ENCODE results near the gene XXYLT1. TPM values are rescaled to one million over a fixed set of nuclear protein-coding genes. Genes with fewer than 3 reads are reported as not detected.

XXYLT1 gene
- total RNA-seq, 1 donor from 2014 or later, result 25.4 TPM

DNA sequence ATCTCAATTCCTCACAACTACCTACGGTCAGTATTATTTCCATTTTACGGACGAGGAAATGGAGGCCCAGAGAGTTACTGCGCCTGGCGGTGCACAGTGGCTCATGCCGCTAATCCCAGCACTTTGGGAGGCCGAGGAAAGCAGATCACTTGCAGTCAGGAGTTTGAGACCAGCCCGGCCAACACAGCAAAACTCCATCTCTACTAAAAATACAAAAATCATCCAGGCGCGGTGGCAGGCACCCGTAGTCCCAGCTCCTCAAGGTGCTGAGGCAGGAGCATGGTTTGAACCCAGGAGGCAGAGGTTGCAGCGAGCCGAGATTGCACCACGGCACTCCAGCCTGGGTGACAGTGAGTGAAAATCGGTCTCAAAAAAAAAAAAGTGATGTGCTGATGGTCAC lies 187.3 kb downstream of the XXYLT1 start:
- Mint-ChIP-seq H3K27ac (no peak overlapping the region), H3K36me3 (ENCODE audit: insufficient read depth) (no peaks in the 10 kb centered on the region), H3K9me3 (ENCODE audit: low read depth) (no peaks in the 10 kb centered on the region), H3K27me3 (no peaks in the 10 kb centered on the region), H3K4me3 (ENCODE audit: low read depth) (no peak overlapping the region), H3K4me1 (ENCODE audit: low read depth) (peaks cover 31% of the 10 kb centered on the region)
- DNase-seq (ENCODE audit: low spot score, unreplicated experiment), result no peak
- TF ChIP-seq, protein P1, sequence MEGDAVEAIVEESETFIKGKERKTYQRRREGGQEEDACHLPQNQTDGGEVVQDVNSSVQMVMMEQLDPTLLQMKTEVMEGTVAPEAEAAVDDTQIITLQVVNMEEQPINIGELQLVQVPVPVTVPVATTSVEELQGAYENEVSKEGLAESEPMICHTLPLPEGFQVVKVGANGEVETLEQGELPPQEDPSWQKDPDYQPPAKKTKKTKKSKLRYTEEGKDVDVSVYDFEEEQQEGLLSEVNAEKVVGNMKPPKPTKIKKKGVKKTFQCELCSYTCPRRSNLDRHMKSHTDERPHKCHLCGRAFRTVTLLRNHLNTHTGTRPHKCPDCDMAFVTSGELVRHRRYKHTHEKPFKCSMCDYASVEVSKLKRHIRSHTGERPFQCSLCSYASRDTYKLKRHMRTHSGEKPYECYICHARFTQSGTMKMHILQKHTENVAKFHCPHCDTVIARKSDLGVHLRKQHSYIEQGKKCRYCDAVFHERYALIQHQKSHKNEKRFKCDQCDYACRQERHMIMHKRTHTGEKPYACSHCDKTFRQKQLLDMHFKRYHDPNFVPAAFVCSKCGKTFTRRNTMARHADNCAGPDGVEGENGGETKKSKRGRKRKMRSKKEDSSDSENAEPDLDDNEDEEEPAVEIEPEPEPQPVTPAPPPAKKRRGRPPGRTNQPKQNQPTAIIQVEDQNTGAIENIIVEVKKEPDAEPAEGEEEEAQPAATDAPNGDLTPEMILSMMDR (IDR thresholded peaks at IDR 0.05; ENCODE audit: unreplicated experiment), result no peak

DNA sequence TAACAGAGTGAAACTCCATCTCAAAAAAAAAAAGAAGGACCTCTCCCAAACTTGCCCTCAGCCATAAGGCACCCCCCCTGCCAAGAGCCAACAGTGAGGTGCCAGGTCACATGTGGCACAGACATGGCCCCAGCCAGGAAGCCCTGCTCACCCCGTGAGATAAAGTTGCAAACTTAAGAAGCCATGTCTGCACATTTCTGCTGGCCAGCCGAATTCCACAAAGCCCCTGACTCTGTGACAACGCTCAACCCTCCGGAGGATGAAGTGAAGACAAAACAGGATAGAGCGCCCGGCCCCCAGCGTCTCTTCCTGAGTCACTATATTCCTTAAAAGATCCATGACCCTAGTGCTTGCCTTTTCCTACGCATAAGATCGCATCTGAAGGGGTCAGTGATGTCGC lies 188.1 kb downstream of the XXYLT1 start:
- no peaks in the 10 kb centered on the region for H3K27me3 Mint-ChIP-seq
- H3K4me3 Mint-ChIP-seq (ENCODE audit: low read depth), result no peak overlapping the region
- H3K4me1 Mint-ChIP-seq (ENCODE audit: low read depth), result peaks cover 30% of the 10 kb centered on the region
- H3K27ac Mint-ChIP-seq, result no peak overlapping the region
- TF ChIP-seq, protein P1 (IDR thresholded peaks at IDR 0.05; ENCODE audit: unreplicated experiment), result no peak
- H3K36me3 Mint-ChIP-seq (ENCODE audit: insufficient read depth), result no peaks in the 10 kb centered on the region
- DNase-seq (ENCODE audit: low spot score, unreplicated experiment), result no peak
- H3K9me3 Mint-ChIP-seq (ENCODE audit: low read depth), result no peaks in the 10 kb centered on the region

DNA sequence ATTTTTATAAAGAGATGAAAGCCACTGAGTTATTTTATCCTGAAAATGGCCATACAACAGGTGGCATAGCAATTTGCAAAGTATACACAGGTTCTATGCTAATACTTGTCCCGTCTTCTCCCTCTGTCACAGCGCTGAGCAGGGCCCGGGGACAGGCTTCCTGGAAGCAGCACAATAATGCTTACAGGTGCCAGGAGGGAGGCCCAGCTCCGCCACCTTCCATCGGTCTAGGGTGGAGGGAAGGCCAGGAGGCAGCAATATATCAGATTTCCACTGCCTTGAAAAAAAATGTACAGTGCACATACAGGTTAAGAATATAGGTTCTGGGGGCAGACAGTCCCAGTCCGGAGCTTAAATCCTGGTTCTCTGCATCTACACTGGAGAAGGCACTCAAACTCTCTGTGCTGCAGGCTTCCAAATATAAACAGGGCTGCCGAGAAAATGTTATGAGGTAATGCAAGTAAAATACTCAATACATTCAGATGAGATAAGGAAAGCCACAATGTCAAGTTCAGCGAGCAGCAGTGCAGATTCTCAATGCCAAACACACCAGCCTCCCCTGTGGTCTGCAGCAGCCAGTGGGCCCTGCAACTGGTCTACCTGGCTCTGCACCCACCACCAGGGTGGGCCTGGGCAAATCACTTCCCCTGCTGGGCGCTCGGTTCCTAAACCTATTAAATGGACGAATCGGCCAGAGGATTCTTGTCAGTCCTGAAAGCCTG lies 189.6 kb downstream of the XXYLT1 start:
- peaks cover 20% of the 10 kb centered on the region for H3K4me1 Mint-ChIP-seq (ENCODE audit: low read depth)
- H3K36me3 Mint-ChIP-seq (ENCODE audit: insufficient read depth), result no peaks in the 10 kb centered on the region
- DNase-seq (ENCODE audit: low spot score, unreplicated experiment), result no peak
- H3K4me3 Mint-ChIP-seq (ENCODE audit: low read depth), result no peak overlapping the region
- TF ChIP-seq, protein P1 (IDR thresholded peaks at IDR 0.05; ENCODE audit: unreplicated experiment), result no peak
- no peaks in the 10 kb centered on the region for H3K27me3 Mint-ChIP-seq
- no peak overlapping the region for H3K27ac Mint-ChIP-seq
- H3K9me3 Mint-ChIP-seq (ENCODE audit: low read depth), result no peaks in the 10 kb centered on the region

DNA sequence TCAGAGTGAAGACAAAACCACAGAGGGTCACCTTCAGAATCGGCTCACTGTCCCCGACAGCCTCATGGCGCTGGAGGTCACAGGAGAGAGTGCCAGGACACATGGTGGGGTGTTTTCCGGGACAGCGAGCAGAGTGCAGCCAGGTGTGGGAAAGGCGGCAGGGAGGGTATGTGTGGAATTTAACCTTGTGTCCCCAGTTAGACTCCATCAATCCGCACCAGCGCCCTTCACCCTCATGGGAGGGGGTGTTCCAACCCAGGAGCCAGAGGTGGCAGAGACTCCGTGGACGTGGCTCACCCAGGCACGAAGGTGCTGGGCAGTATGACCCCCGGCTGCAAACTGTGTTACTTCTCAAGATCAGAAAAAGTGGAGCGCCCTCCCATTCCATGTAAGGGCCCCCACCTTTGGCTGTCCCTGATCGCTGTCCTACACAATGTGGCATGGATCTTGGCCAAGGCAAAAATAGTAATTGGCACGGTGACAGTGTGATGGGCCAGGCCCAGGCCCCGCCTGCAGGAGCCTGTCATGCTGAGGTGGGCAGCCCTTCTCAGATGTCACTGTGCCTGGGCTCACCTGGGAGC lies 190.3 kb downstream of the XXYLT1 start:
- Mint-ChIP-seq H3K4me1 (ENCODE audit: low read depth) (peaks cover 17% of the 10 kb centered on the region), H3K27ac (no peak overlapping the region), H3K36me3 (ENCODE audit: insufficient read depth) (no peaks in the 10 kb centered on the region), H3K27me3 (no peaks in the 10 kb centered on the region), H3K9me3 (ENCODE audit: low read depth) (no peaks in the 10 kb centered on the region), H3K4me3 (ENCODE audit: low read depth) (no peak overlapping the region)
- no peak for DNase-seq (ENCODE audit: low spot score, unreplicated experiment)
- TF ChIP-seq, protein P1 (IDR thresholded peaks at IDR 0.05; ENCODE audit: unreplicated experiment), result no peak

DNA sequence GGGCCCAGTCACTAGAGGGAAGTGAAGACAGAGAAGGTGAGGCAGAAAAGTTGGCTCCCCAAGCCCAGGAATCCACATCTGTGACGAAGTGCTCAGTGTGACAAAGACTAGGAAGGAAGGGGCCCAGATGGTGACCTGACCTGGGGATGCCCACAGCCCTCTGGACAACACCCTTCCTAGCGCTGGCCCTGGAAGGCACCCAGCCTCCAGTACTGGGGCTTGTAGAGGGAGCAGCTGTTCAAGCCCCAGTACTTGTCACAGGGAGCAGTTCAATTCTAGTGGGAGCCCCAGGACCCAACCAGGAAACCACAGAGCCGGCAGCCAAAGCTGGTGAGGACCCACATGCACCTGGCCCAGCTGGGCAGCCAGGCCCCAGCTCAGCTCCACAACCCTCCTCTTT lies 190.8 kb downstream of the XXYLT1 start:
- H3K27me3 Mint-ChIP-seq, result no peaks in the 10 kb centered on the region

More for the DNA sequence above, 190.8 kb downstream of the XXYLT1 start:
- TF ChIP-seq, protein P1 (IDR thresholded peaks at IDR 0.05; ENCODE audit: unreplicated experiment), result no peak
- H3K36me3 Mint-ChIP-seq (ENCODE audit: insufficient read depth), result no peaks in the 10 kb centered on the region
- no peaks in the 10 kb centered on the region for H3K9me3 Mint-ChIP-seq (ENCODE audit: low read depth)
- no peak overlapping the region for H3K27ac Mint-ChIP-seq
- no peak for DNase-seq (ENCODE audit: low spot score, unreplicated experiment)
- no peak overlapping the region for H3K4me3 Mint-ChIP-seq (ENCODE audit: low read depth)
- H3K4me1 Mint-ChIP-seq (ENCODE audit: low read depth), result peaks cover 17% of the 10 kb centered on the region

All from progenitor cell of endocrine pancreas (in vitro differentiated cells).